ENCODE results near the gene VTCN1. TPM values are rescaled to one million over a fixed set of nuclear protein-coding genes. Genes with fewer than 3 reads are reported as not detected.
"Not testable (repeated sequence)": the region's sequence is repeated elsewhere in the genome, so short reads cannot be mapped to it uniquely, and the experiment has no call there.

Gene VTCN1
- polyA plus RNA-seq, 1 donor from 2014 or later = 2.1 TPM

DNA sequence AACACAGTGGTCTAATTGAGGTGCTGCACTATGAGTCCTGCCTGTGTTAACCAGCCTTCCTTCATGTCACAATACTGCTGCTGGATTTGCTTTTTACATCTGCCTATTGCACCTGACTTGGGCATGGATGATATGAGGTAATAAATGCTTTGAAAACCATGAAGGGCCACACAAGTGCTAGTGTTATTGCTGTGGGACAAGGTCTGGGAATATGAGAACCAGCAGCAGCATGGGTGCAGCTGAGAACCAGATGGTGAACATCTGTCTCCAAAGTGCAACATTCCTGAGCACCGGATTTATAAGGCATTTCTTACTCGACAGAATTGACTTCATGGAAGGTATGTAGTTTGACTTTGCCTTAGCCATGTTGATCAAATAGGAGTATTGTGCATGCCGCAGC, 105.7 kb downstream of the VTCN1 start:
- H3K4me3 ChIP-seq (ENCODE audit: low read length) = no peak overlapping the region
- H3F3A ChIP-seq (ENCODE audit: insufficient read depth, low read length, poor library complexity, severe bottlenecking) = no peaks in the 10 kb centered on the region
- no peaks in the 10 kb centered on the region for H4K20me1 ChIP-seq (ENCODE audit: insufficient read depth)
- no peaks in the 10 kb centered on the region for H3K36me3 ChIP-seq (ENCODE audit: insufficient read depth, low read length)
- H3K9me2 ChIP-seq (ENCODE audit: insufficient read depth, low read length) = no peaks in the 10 kb centered on the region
- H3K27me3 ChIP-seq (ENCODE audit: insufficient read depth, low read depth, low read length) = no peaks in the 10 kb centered on the region
- no peak overlapping the region for H2AFZ ChIP-seq (ENCODE audit: low read depth, low read length)
- no peaks in the 10 kb centered on the region for H3K79me2 ChIP-seq (replicated peaks; ENCODE audit: insufficient read depth, low read length)
- TF ChIP-seq SMC3 (conservative IDR thresholded peaks at IDR 0.05; ENCODE audit: poor library complexity) = no peak
- no peak overlapping the region for H3K27ac ChIP-seq (ENCODE audit: low read length)
- H3K9me3 ChIP-seq (ENCODE audit: low read length) = no peaks in the 10 kb centered on the region
- H3K9ac ChIP-seq (ENCODE audit: low read length) = no peak overlapping the region
- H3K4me2 ChIP-seq (ENCODE audit: low read length) = no peak overlapping the region

GRCh38 chr1:117101858-117102257, 108.9 kb downstream of the VTCN1 start:
- not testable (repeated sequence) for H2AFZ ChIP-seq (ENCODE audit: low read depth, low read length)

GRCh38 chr1:117101334-117101733, 109.4 kb downstream of the VTCN1 start:
- no peak overlapping the region for H2AFZ ChIP-seq (ENCODE audit: low read depth, low read length)
- no peaks in the 10 kb centered on the region for H3K9me3 ChIP-seq (ENCODE audit: low read length)
- H3K4me2 ChIP-seq (ENCODE audit: low read length) = no peak overlapping the region
- no peak overlapping the region for H3K4me3 ChIP-seq (ENCODE audit: low read length)
- no peaks in the 10 kb centered on the region for H3K27me3 ChIP-seq (ENCODE audit: insufficient read depth, low read depth, low read length)
- no peak for TF ChIP-seq TAF1 (IDR thresholded peaks at IDR 0.05; ENCODE audit: low read depth)
- TF ChIP-seq SMC3 (conservative IDR thresholded peaks at IDR 0.05; ENCODE audit: poor library complexity) = no peak
- no peak for TF ChIP-seq RAD21 (conservative IDR thresholded peaks at IDR 0.05)
- no peak for TF ChIP-seq MXI1 (conservative IDR thresholded peaks at IDR 0.05; ENCODE audit: poor library complexity, severe bottlenecking)
- H3K27ac ChIP-seq (ENCODE audit: low read length) = no peak overlapping the region
- H3K79me2 ChIP-seq (replicated peaks; ENCODE audit: insufficient read depth, low read length) = no peaks in the 10 kb centered on the region
- H3K9me2 ChIP-seq (ENCODE audit: insufficient read depth, low read length) = no peaks in the 10 kb centered on the region
- H4K20me1 ChIP-seq (ENCODE audit: insufficient read depth) = no peaks in the 10 kb centered on the region
- no peak overlapping the region for H3K9ac ChIP-seq (ENCODE audit: low read length)
- H3K36me3 ChIP-seq (ENCODE audit: insufficient read depth, low read length) = no peaks in the 10 kb centered on the region
- H3F3A ChIP-seq (ENCODE audit: insufficient read depth, low read length, poor library complexity, severe bottlenecking) = no peaks in the 10 kb centered on the region

More at GRCh38 chr1:117101858-117102257, 108.9 kb downstream of the VTCN1 start:
- H3K4me2 ChIP-seq (ENCODE audit: low read length); H4K20me1 ChIP-seq (ENCODE audit: insufficient read depth); H3K9me2 ChIP-seq (ENCODE audit: insufficient read depth, low read length); H3K4me3 ChIP-seq (ENCODE audit: low read length); H3K9me3 ChIP-seq (ENCODE audit: low read length); H3K36me3 ChIP-seq (ENCODE audit: insufficient read depth, low read length); H3K27me3 ChIP-seq (ENCODE audit: insufficient read depth, low read depth, low read length); H3K27ac ChIP-seq (ENCODE audit: low read length); H3K79me2 ChIP-seq (replicated peaks; ENCODE audit: insufficient read depth, low read length); H3F3A ChIP-seq (ENCODE audit: insufficient read depth, low read length, poor library complexity, severe bottlenecking); H3K9ac ChIP-seq (ENCODE audit: low read length): not testable (repeated sequence)

GRCh38 chr1:117098287-117098890, 112.3 kb downstream of the VTCN1 start:
- TF ChIP-seq, protein P1, sequence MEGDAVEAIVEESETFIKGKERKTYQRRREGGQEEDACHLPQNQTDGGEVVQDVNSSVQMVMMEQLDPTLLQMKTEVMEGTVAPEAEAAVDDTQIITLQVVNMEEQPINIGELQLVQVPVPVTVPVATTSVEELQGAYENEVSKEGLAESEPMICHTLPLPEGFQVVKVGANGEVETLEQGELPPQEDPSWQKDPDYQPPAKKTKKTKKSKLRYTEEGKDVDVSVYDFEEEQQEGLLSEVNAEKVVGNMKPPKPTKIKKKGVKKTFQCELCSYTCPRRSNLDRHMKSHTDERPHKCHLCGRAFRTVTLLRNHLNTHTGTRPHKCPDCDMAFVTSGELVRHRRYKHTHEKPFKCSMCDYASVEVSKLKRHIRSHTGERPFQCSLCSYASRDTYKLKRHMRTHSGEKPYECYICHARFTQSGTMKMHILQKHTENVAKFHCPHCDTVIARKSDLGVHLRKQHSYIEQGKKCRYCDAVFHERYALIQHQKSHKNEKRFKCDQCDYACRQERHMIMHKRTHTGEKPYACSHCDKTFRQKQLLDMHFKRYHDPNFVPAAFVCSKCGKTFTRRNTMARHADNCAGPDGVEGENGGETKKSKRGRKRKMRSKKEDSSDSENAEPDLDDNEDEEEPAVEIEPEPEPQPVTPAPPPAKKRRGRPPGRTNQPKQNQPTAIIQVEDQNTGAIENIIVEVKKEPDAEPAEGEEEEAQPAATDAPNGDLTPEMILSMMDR (IDR thresholded peaks at IDR 0.05; ENCODE audit: poor library complexity, severe bottlenecking) = no peak
- TF ChIP-seq SMC3 (conservative IDR thresholded peaks at IDR 0.05; ENCODE audit: poor library complexity) = no peak
- TF ChIP-seq MXI1 (conservative IDR thresholded peaks at IDR 0.05; ENCODE audit: poor library complexity, severe bottlenecking) = no peak
- TF ChIP-seq, protein P2, sequence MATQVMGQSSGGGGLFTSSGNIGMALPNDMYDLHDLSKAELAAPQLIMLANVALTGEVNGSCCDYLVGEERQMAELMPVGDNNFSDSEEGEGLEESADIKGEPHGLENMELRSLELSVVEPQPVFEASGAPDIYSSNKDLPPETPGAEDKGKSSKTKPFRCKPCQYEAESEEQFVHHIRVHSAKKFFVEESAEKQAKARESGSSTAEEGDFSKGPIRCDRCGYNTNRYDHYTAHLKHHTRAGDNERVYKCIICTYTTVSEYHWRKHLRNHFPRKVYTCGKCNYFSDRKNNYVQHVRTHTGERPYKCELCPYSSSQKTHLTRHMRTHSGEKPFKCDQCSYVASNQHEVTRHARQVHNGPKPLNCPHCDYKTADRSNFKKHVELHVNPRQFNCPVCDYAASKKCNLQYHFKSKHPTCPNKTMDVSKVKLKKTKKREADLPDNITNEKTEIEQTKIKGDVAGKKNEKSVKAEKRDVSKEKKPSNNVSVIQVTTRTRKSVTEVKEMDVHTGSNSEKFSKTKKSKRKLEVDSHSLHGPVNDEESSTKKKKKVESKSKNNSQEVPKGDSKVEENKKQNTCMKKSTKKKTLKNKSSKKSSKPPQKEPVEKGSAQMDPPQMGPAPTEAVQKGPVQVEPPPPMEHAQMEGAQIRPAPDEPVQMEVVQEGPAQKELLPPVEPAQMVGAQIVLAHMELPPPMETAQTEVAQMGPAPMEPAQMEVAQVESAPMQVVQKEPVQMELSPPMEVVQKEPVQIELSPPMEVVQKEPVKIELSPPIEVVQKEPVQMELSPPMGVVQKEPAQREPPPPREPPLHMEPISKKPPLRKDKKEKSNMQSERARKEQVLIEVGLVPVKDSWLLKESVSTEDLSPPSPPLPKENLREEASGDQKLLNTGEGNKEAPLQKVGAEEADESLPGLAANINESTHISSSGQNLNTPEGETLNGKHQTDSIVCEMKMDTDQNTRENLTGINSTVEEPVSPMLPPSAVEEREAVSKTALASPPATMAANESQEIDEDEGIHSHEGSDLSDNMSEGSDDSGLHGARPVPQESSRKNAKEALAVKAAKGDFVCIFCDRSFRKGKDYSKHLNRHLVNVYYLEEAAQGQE (IDR thresholded peaks at IDR 0.05; ENCODE audit: borderline replicate concordance) = no peak
- no peak for TF ChIP-seq TAF1 (IDR thresholded peaks at IDR 0.05; ENCODE audit: low read depth)
- no peak for TF ChIP-seq EZH2 (IDR thresholded peaks at IDR 0.05; ENCODE audit: borderline replicate concordance, insufficient read depth, low read length, poor library complexity, severe bottlenecking)
- TF ChIP-seq RAD21 (conservative IDR thresholded peaks at IDR 0.05) = no peak
- TF ChIP-seq EP300 (conservative IDR thresholded peaks at IDR 0.05; ENCODE audit: poor library complexity, severe bottlenecking) = no peak
- TF ChIP-seq POLR2AphosphoS5 (IDR thresholded peaks at IDR 0.05) = no peak
- Histone ChIP-seq H4K20me1 (ENCODE audit: insufficient read depth) (no peaks in the 10 kb centered on the region), H2AFZ (ENCODE audit: low read depth, low read length) (no peak overlapping the region), H3K36me3 (ENCODE audit: insufficient read depth, low read length) (no peaks in the 10 kb centered on the region), H3K4me2 (ENCODE audit: low read length) (no peak overlapping the region), H3K9me2 (ENCODE audit: insufficient read depth, low read length) (no peaks in the 10 kb centered on the region), H3F3A (ENCODE audit: insufficient read depth, low read length, poor library complexity, severe bottlenecking) (no peaks in the 10 kb centered on the region), H3K4me3 (ENCODE audit: low read length) (no peak overlapping the region), H3K9me3 (ENCODE audit: low read length) (no peaks in the 10 kb centered on the region), H3K27ac (ENCODE audit: low read length) (no peak overlapping the region), H3K79me2 (replicated peaks; ENCODE audit: insufficient read depth, low read length) (no peaks in the 10 kb centered on the region), H3K27me3 (ENCODE audit: insufficient read depth, low read depth, low read length) (no peaks in the 10 kb centered on the region), H3K9ac (ENCODE audit: low read length) (no peak overlapping the region)

All from neural cell (in vitro differentiated cells).